ENCODE measurements around the gene FEZ2. TPM values are rescaled to one million over a fixed set of nuclear protein-coding genes. Genes with fewer than 3 reads are reported as not detected.

The FEZ2 gene
- total and polyA plus RNA-seq, 8 donors: 47.5 to 74.0 (median 69.8) TPM

DNA sequence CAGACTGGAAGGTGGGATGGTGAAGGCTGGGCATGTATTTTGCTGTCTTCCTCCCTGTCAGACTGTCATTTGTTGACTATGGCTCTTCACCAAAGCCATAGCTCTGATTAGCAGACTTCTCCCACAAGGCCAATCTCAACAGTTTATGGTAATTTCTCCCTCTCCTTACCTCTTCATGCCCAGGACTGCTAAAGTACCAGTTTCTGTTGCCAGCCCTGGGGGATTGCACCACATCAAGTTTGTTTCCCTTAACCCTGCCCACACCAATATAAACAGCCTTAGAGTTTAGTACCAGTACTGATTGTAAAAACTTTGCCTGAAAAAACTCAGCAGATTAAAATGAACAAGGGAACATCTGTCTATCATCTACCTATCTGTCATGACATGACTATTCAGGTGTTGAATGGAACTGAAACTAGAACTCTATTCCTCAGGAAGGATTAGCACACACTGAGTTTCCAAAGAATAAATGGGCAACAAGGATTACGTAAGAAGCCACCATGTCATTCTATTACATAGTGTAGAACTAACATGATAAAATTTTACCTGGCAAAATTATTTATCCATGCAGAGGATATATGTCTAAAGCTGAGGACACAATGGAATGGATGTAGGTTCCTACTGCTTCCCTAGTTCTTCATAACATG lies 13.7 kb downstream of the FEZ2 start:
- no peak for TF ChIP-seq CTCF (IDR thresholded peaks at IDR 0.05)
- intact Hi-C loops (cut with DNase I): no loop called here
- no peak for DNase-seq
- Histone ChIP-seq H3K36me3 (peaks cover 0 to 94% of the 10 kb centered on the region in 2 donors), H3K4me3 (no peak overlapping the region), H3K27ac (peak overlapping the region in 1 of 2 donors; percentile 9), H3K4me1 (peaks cover 0 to 14% of the 10 kb centered on the region in 2 donors), H3K9me3 (no peaks in the 10 kb centered on the region), H3K27me3 (no peaks in the 10 kb centered on the region)
- ATAC-seq: peak; percentile 33

DNA sequence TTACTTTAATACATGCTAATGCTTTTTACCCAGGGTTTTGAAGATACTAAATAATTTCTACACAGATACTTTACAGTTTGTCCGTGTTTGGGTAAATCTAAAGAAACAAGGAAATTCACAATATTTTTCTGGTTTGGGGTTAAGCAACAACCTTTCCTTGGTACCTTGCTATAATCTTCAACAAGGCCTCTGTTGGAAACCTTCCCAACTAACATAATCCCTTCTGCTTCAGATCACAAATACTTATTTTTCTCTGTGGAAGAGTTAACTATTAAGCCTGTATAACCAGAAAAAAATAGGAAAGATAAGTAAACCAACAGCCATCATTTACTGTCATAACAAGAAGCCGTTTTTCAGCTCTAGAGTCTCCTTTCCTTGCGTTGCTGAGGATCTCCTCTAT lies 15.0 kb downstream of the FEZ2 start:
- Histone ChIP-seq H3K4me1 (peaks cover 0 to 14% of the 10 kb centered on the region in 2 donors), H3K9me3 (no peaks in the 10 kb centered on the region), H3K36me3 (peaks cover 0 to 94% of the 10 kb centered on the region in 2 donors), H3K4me3 (no peak overlapping the region), H3K27ac (no peak overlapping the region), H3K27me3 (no peaks in the 10 kb centered on the region)
- ATAC-seq: no peak
- TF ChIP-seq CTCF (IDR thresholded peaks at IDR 0.05): no peak
- intact Hi-C loops (cut with DNase I): no loop called here
- no peak for DNase-seq

- ATAC-seq (no peak), DNase-seq (no peak)
- no peak overlapping the region for H3K27ac ChIP-seq
- H3K36me3 ChIP-seq: peaks cover 0 to 95% of the 10 kb centered on the region in 2 donors
- TF ChIP-seq CTCF (IDR thresholded peaks at IDR 0.05): no peak
- no peaks in the 10 kb centered on the region for H3K27me3 ChIP-seq
- intact Hi-C loops (cut with DNase I): no loop called here
- H3K4me3 ChIP-seq: no peak overlapping the region
- peaks cover 0 to 14% of the 10 kb centered on the region in 2 donors for H3K4me1 ChIP-seq
- H3K9me3 ChIP-seq: no peaks in the 10 kb centered on the region
These were observed 15.4 kb downstream of the FEZ2 start for GRCh38 chr2:36582538-36582937.

DNA sequence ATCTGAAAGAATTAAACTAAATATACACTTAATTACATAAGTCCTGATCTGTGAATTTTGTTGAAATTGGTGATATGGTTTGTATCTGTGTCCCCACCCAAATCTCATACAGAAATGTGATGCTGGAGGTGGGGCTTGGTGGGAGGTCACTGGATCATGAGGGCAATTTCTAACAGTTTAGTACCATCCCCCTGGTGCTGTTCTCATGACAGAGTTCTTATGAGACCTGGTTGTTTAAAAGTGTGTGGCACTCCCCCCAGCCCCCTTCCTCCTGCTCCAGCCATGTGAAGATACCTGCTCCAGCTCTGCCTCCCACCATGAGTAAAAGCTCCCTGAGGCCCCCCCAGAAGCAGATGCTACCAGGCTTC lies 18.7 kb downstream of the FEZ2 start:
- DNase-seq: no peak
- ATAC-seq: peak; percentile 8
- no peaks in the 10 kb centered on the region for H3K9me3 ChIP-seq
- intact Hi-C loops (cut with DNase I): no loop called here
- peaks cover 0 to 90% of the 10 kb centered on the region in 2 donors for H3K36me3 ChIP-seq
- H3K4me1 ChIP-seq: peaks cover 0 to 23% of the 10 kb centered on the region in 2 donors
- no peaks in the 10 kb centered on the region for H3K27me3 ChIP-seq
- H3K27ac ChIP-seq: peak overlapping the region in 1 of 2 donors; percentile 21
- no peak overlapping the region for H3K4me3 ChIP-seq
- no peak for TF ChIP-seq CTCF (IDR thresholded peaks at IDR 0.05)

GRCh38 chr2:36578343-36579296 lies 19.3 kb downstream of the FEZ2 start:
- intact Hi-C loops (cut with DNase I): no loop called here
- Histone ChIP-seq H3K36me3 (peaks cover 0 to 90% of the 10 kb centered on the region in 2 donors), H3K4me1 (peaks cover 0 to 16% of the 10 kb centered on the region in 2 donors), H3K9me3 (no peaks in the 10 kb centered on the region), H3K27ac (peak overlapping the region; percentile 21 to 46), H3K4me3 (peak overlapping the region in 1 of 2 donors; percentile 6), H3K27me3 (no peaks in the 10 kb centered on the region)
- ATAC-seq (peak; percentile 93), DNase-seq (peak in 1 of 4 donors; percentile 50)
- no peak for TF ChIP-seq CTCF (IDR thresholded peaks at IDR 0.05)
